ENCODE data around the gene BRCA1.

The BRCA1 gene

GRCh38 chr17:42997984-42998938, 126.9 kb downstream of the BRCA1 start, which contains the start of gene RPL27:
Gene RPL27, plus strand, starts transcription at chr17:42998419. Its CDS starts 332 bp downstream, at chr17:42998751.
- H3K4me3 ChIP-seq (ENCODE audit: low read length): peak within 1 kb of the TSS; percentile 90
- TF ChIP-seq ZNF274 (IDR thresholded peaks at IDR 0.05; ENCODE audit: low read depth, low read length): no peak

- TF ChIP-seq ZNF274 (IDR thresholded peaks at IDR 0.05; ENCODE audit: low read depth, low read length): no peak
- H3K4me3 ChIP-seq (ENCODE audit: low read length): peak overlapping the region; percentile 1; the same call in 1 of the 2 replicates
Observed at GRCh38 chr17:42997390-42997983, 127.7 kb downstream of the BRCA1 start.
